ENCODE data around the gene AKAP13. TPM values are rescaled to one million over a fixed set of nuclear protein-coding genes. Genes with fewer than 3 reads are reported as not detected.

AKAP13 gene
- polyA plus RNA-seq, 3 donors = 47.9 to 99.7 (median 92.6) TPM

- Histone ChIP-seq H3K4me1 (ENCODE audit: control insufficient read depth in 1 of 2, insufficient read depth in 2 of 2, low read length in 2 of 2) (peaks cover 12 to 22% of the 10 kb centered on the region in 2 donors), H3K4me2 (replicated peaks; ENCODE audit: extremely low read depth, low read length, poor library complexity, severe bottlenecking) (no peak overlapping the region), H3K36me3 (replicated peaks in 1 of 2; ENCODE audit: control insufficient read depth in 1 of 2, insufficient read depth in 2 of 2, low read length in 2 of 2) (peaks cover 63 to 96% of the 10 kb centered on the region in 2 donors), H3K79me2 (ENCODE audit: insufficient read depth, low read length) (peaks cover 96% of the 10 kb centered on the region), H3K27me3 (ENCODE audit: control insufficient read depth in 2 of 2, insufficient read depth in 2 of 2, low read length in 2 of 2) (no peaks in the 10 kb centered on the region), H3K27ac (ENCODE audit: low read depth in 1 of 2, low read length in 2 of 2) (peak overlapping the region in 1 of 2 donors; percentile 79), H2AFZ (ENCODE audit: insufficient read depth, low read depth, low read length, poor library complexity, severe bottlenecking) (no peak overlapping the region), H3K4me3 (replicated peaks in 1 of 3; ENCODE audit: low read depth in 2 of 3, low read length in 3 of 3) (no peak overlapping the region), H4K20me1 (ENCODE audit: insufficient read depth, low read length) (peaks cover 100% of the 10 kb centered on the region), H3K9me3 (replicated peaks in 1 of 2; ENCODE audit: control insufficient read depth in 1 of 2, insufficient read depth in 1 of 2, low read length in 2 of 2) (no peaks in the 10 kb centered on the region), H3K9ac (ENCODE audit: insufficient read depth, low read length, poor library complexity, severe bottlenecking) (no peak overlapping the region)
- TF ChIP-seq CTCF (IDR thresholded peaks at IDR 0.05) = no peak
- Mint-ChIP-seq H3K27ac (peak overlapping the region; percentile 90 to 97 (median 96)), H3K27me3 (ENCODE audit: low read depth in 3 of 3) (no peaks in the 10 kb centered on the region), H3K4me1 (peaks cover 28% of the 10 kb centered on the region), H3K9me3 (no peaks in the 10 kb centered on the region), H3K4me3 (peak overlapping the region in 1 of 2 donors; percentile 28), H3K36me3 (peaks cover 67 to 83% of the 10 kb centered on the region in 2 donors)
- intact Hi-C loops (cut with micrococcal nuclease) = no loop called here
- DNase-seq = peak; percentile 77 to 89 (median 84)
- WGBS (ENCODE audit: insufficient coverage) = no CpG with 5 or more reads among the region's 5 CpGs
These were observed 269.0 kb downstream of the AKAP13 start for GRCh38 chr15:85649372-85649771.

GRCh38 chr15:85651548-85651947, 271.1 kb downstream of the AKAP13 start:
- no peak for TF ChIP-seq CTCF (IDR thresholded peaks at IDR 0.05)
- H3K79me2 ChIP-seq (ENCODE audit: insufficient read depth, low read length) = peaks cover 90% of the 10 kb centered on the region
- peaks cover 12 to 22% of the 10 kb centered on the region in 2 donors for H3K4me1 ChIP-seq (ENCODE audit: control insufficient read depth in 1 of 2, insufficient read depth in 2 of 2, low read length in 2 of 2)
- Mint-ChIP-seq H3K27ac (peak overlapping the region in 4 of 7 donors; percentile 22 to 90 (median 26)), H3K36me3 (peaks cover 68 to 83% of the 10 kb centered on the region in 2 donors), H3K4me3 (no peak overlapping the region), H3K4me1 (peaks cover 25% of the 10 kb centered on the region), H3K27me3 (ENCODE audit: low read depth in 3 of 3) (no peaks in the 10 kb centered on the region), H3K9me3 (no peaks in the 10 kb centered on the region)
- no peak overlapping the region for H3K9ac ChIP-seq (ENCODE audit: insufficient read depth, low read length, poor library complexity, severe bottlenecking)
- no peak overlapping the region for H3K4me2 ChIP-seq (replicated peaks; ENCODE audit: extremely low read depth, low read length, poor library complexity, severe bottlenecking)
- H2AFZ ChIP-seq (ENCODE audit: insufficient read depth, low read depth, low read length, poor library complexity, severe bottlenecking) = no peak overlapping the region
- WGBS (ENCODE audit: insufficient coverage) = 100% methylated on average over 5 of the region's 10 CpGs
- H4K20me1 ChIP-seq (ENCODE audit: insufficient read depth, low read length) = peaks cover 100% of the 10 kb centered on the region
- no peak for DNase-seq
- no peak overlapping the region for H3K27ac ChIP-seq (ENCODE audit: low read depth in 1 of 2, low read length in 2 of 2)
- peaks cover 68 to 96% of the 10 kb centered on the region in 2 donors for H3K36me3 ChIP-seq (replicated peaks in 1 of 2; ENCODE audit: control insufficient read depth in 1 of 2, insufficient read depth in 2 of 2, low read length in 2 of 2)
- H3K27me3 ChIP-seq (ENCODE audit: control insufficient read depth in 2 of 2, insufficient read depth in 2 of 2, low read length in 2 of 2) = no peaks in the 10 kb centered on the region
- no peak overlapping the region for H3K4me3 ChIP-seq (replicated peaks in 1 of 3; ENCODE audit: low read depth in 2 of 3, low read length in 3 of 3)
- intact Hi-C loops (cut with micrococcal nuclease) = no loop called here
- H3K9me3 ChIP-seq (replicated peaks in 1 of 2; ENCODE audit: control insufficient read depth in 1 of 2, insufficient read depth in 1 of 2, low read length in 2 of 2) = no peaks in the 10 kb centered on the region
